Endodermal cell (in vitro differentiated cells): ENCODE data around the gene GPC3. TPM values are rescaled to one million over a fixed set of nuclear protein-coding genes. Genes with fewer than 3 reads are reported as not detected.

Experiments used
- DNase-seq: peaks from one replicate; pipeline ENCODE4 v3.0.0-alpha.2; 2017
- H3K27ac ChIP-seq: 2 replicates; pipeline ENCODE4 v1.5.1; 2013; ENCODE audit warnings: mild to moderate bottlenecking, low read depth, low read length, moderate library complexity
- H3K27me3 ChIP-seq: 2 replicates; pipeline ENCODE4 v1.6.1; 2013; ENCODE audit warnings: mild to moderate bottlenecking, low read length, moderate library complexity; ENCODE audit not compliant: insufficient read depth, control insufficient read depth, poor library complexity, severe bottlenecking
- H3K36me3 ChIP-seq: 2 replicates; pipeline ENCODE4 v1.7.0; 2013; ENCODE audit warnings: mild to moderate bottlenecking, low read length, moderate library complexity; ENCODE audit not compliant: control insufficient read depth, insufficient read depth
- H3K4me1 ChIP-seq: one replicate; pipeline ENCODE4 v1.7.0; 2013; ENCODE audit warnings: low read length; ENCODE audit not compliant: control insufficient read depth, insufficient read depth
- H3K4me3 ChIP-seq: 2 replicates; pipeline ENCODE4 v1.5.1; 2013; ENCODE audit warnings: mild to moderate bottlenecking, low read length, moderate library complexity
- H3K9ac ChIP-seq: 2 replicates; pipeline ENCODE4 v1.6.1; 2013; ENCODE audit warnings: mild to moderate bottlenecking, low read length, moderate library complexity; ENCODE audit not compliant: poor library complexity, severe bottlenecking; ENCODE audit errors: extremely low read depth
- H3K9me3 ChIP-seq: 2 replicates; pipeline ENCODE4 v1.6.1; 2013; ENCODE audit warnings: mild to moderate bottlenecking, low read length, moderate library complexity; ENCODE audit not compliant: control insufficient read depth
- H3K27ac Mint-ChIP-seq: 2 replicates; pipeline ENCODE4 v1.8.0; 2020; ENCODE audit warnings: mixed read lengths
- H3K27me3 Mint-ChIP-seq: 2 replicates; pipeline ENCODE4 v1.8.0; 2021; ENCODE audit warnings: mild to moderate bottlenecking, mixed read lengths; ENCODE audit not compliant: insufficient read depth
- H3K36me3 Mint-ChIP-seq: 2 replicates; pipeline ENCODE4 v1.8.0; 2020; ENCODE audit warnings: low read depth, mixed read lengths
- H3K4me1 Mint-ChIP-seq: 2 replicates; pipeline ENCODE4 v1.8.0; 2020; ENCODE audit warnings: mixed read lengths
- H3K4me3 Mint-ChIP-seq: 2 replicates; pipeline ENCODE4 v1.8.0; 2020; ENCODE audit warnings: mild to moderate bottlenecking, moderate library complexity, mixed read lengths
- H3K9me3 Mint-ChIP-seq: 2 replicates; pipeline ENCODE4 v1.8.0; 2020; ENCODE audit warnings: mild to moderate bottlenecking, mixed read lengths
- CTCF ChIP-seq: fragments of 200-600 bp; sonication (generic); conservative IDR thresholded peaks from 2 replicates; pipeline ENCODE4 v1.5.0; 2021; ENCODE audit warnings: antibody characterized with exemption, mild to moderate bottlenecking
- WGBS, 2 experiments: methylation state at CpG; one replicate each; pipeline versions ENCODE4 v1.1.5 to v1.1.7; 2013; ENCODE audit warnings: missing lambda C conversion rate in 2 of 2, mixed read lengths in 1 of 2; ENCODE audit not compliant: insufficient coverage in 1 of 2, insufficient read length in 1 of 2; 5-methylcytosine and 5-hydroxymethylcytosine counted together
- total RNA-seq, 2 donors: library from RNA; stranded (reverse); fragmentation: NEBNext Ultra II Directional in 1 of 2; extraction: Animal tissue kit (Norgen Biotek cat#: 25700) in 1 of 2; gene quantifications; 2 replicates in 1 of 2; 3 replicates in 1 of 2; pipeline ENCODE4 v1.2.1, GENCODE V29; 2021

The GPC3 gene
- total RNA-seq, 2 donors from 2014 or later, result 39.5 to 125 TPM

- DNase-seq, result no peak
- no peak for TF ChIP-seq CTCF
- WGBS, 2 experiments, result 100% methylated on average over 3 of the region's 3 CpGs; no CpG with 5 or more reads in 1 of the 2 experiments
These were observed 148.8 kb downstream of the GPC3 start for GRCh38 chrX:133836561-133836960.

GRCh38 chrX:133834771-133835170 lies 150.6 kb downstream of the GPC3 start:
- WGBS, 2 experiments, result 100% methylated on average over 1 of the region's 1 CpG; no CpG with 5 or more reads in 1 of the 2 experiments
- DNase-seq, result no peak
- Mint-ChIP-seq H3K9me3 (no peaks in the 10 kb centered on the region), H3K27me3 (no peaks in the 10 kb centered on the region), H3K36me3 (peaks cover 4% of the 10 kb centered on the region), H3K27ac (no peak overlapping the region), H3K4me1 (peaks cover 10% of the 10 kb centered on the region), H3K4me3 (no peak overlapping the region)
- no peak for TF ChIP-seq CTCF
- Histone ChIP-seq H3K27ac (no peak overlapping the region), H3K4me1 (no peaks in the 10 kb centered on the region), H3K27me3 (no peaks in the 10 kb centered on the region), H3K9ac (no peak overlapping the region), H3K9me3 (no peaks in the 10 kb centered on the region), H3K4me3 (no peak overlapping the region), H3K36me3 (no peaks in the 10 kb centered on the region)

More at GRCh38 chrX:133836561-133836960, 148.8 kb downstream of the GPC3 start:
- no peak overlapping the region for H3K4me3 ChIP-seq
- H3K4me1 Mint-ChIP-seq, result peaks cover 10% of the 10 kb centered on the region
- H3K9ac ChIP-seq, result no peak overlapping the region
- H3K9me3 ChIP-seq, result no peaks in the 10 kb centered on the region
- no peak overlapping the region for H3K27ac Mint-ChIP-seq
- no peak overlapping the region for H3K4me3 Mint-ChIP-seq
- no peaks in the 10 kb centered on the region for H3K27me3 Mint-ChIP-seq
- H3K9me3 Mint-ChIP-seq, result no peaks in the 10 kb centered on the region
- no peaks in the 10 kb centered on the region for H3K27me3 ChIP-seq
- H3K36me3 ChIP-seq, result no peaks in the 10 kb centered on the region
- H3K27ac ChIP-seq, result no peak overlapping the region
- H3K4me1 ChIP-seq, result no peaks in the 10 kb centered on the region
- peaks cover 6% of the 10 kb centered on the region for H3K36me3 Mint-ChIP-seq

DNA sequence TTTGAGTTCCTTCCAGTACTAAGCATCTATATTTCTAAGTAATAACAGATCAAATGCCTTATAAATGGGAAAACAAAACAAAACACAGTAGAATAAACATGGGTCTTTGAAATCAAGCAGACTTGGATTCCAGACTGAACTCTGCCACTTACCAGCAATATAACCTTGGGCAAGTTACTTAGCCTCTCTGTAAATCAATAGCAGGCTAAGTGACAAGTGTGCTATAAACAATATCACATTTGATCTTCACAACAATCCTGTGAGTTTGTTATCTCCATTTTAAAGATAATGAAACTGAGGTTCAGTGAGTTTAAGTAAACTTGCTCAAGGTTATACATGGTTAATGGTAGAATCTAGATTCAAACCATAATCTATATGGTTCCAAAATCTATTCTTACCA lies 165.8 kb downstream of the GPC3 start:
- Histone ChIP-seq H3K27me3 (no peaks in the 10 kb centered on the region), H3K36me3 (no peaks in the 10 kb centered on the region), H3K9ac (no peak overlapping the region), H3K27ac (no peak overlapping the region), H3K4me1 (no peaks in the 10 kb centered on the region), H3K9me3 (no peaks in the 10 kb centered on the region), H3K4me3 (no peak overlapping the region)
- Mint-ChIP-seq H3K27me3 (no peaks in the 10 kb centered on the region), H3K4me1 (peaks cover 37% of the 10 kb centered on the region), H3K4me3 (no peak overlapping the region), H3K9me3 (no peaks in the 10 kb centered on the region), H3K36me3 (no peaks in the 10 kb centered on the region), H3K27ac (no peak overlapping the region)
- no peak for TF ChIP-seq CTCF
- no peak for DNase-seq
